OCI-LY1 (cell line): ENCODE results near the gene NADK.

Experiments
- EZH2 ChIP-seq: fragments of 200-600 bp; sonication (generic), shearing (Covaris generic); IDR thresholded peaks from 2 replicates; pipeline ENCODE4 v1.8.0; 2017; ENCODE audit warnings: borderline replicate concordance, mixed run types, mild to moderate bottlenecking, antibody characterized with exemption, low read length, moderate library complexity, mixed read lengths
- TF ChIP-seq, protein P1 (sequence below): fragments of 200-600 bp; sonication (generic), shearing (Covaris generic); IDR thresholded peaks from 2 replicates; pipeline ENCODE4 v1.5.1; 2017; ENCODE audit warnings: mild to moderate bottlenecking, antibody characterized with exemption, low read length, moderate library complexity, mixed read lengths

DNA sequence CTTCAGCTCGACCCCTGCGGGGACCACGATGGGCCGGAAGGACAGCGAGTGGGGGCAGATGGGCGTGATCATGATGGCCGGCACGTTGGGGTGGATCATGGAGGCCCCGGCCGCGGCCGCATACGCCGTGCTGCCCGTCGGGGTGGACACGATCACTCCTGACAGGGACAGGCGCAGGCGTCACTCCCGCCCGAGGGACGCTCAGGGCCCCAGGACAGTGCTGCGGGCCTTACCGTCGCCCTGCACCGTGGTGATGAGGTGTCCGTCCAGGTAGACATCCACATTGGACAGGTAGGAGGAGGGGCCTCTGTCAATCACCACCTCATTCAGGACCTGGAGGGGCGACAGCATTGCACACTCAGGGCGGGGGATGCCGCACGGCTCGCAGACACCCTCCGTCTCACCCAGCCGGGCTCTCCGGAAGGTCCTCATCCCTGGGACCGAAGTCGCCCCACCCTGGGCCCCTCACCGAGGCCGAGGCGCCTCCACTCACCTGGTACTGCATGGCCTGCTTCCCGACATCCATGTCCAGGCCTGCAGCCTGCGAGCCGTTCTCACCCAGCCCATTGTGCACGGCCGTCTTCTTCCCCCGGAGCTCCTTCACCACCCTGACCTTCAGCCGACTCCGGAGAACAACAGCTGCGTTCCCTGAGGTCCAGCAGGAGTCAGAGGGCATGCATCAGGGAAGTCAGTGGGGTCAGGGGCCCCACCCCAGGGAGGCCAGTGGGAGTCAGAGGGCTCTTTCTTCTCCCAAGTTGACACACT is 24.0 kb downstream of the NADK start:
- TF ChIP-seq, protein P1, sequence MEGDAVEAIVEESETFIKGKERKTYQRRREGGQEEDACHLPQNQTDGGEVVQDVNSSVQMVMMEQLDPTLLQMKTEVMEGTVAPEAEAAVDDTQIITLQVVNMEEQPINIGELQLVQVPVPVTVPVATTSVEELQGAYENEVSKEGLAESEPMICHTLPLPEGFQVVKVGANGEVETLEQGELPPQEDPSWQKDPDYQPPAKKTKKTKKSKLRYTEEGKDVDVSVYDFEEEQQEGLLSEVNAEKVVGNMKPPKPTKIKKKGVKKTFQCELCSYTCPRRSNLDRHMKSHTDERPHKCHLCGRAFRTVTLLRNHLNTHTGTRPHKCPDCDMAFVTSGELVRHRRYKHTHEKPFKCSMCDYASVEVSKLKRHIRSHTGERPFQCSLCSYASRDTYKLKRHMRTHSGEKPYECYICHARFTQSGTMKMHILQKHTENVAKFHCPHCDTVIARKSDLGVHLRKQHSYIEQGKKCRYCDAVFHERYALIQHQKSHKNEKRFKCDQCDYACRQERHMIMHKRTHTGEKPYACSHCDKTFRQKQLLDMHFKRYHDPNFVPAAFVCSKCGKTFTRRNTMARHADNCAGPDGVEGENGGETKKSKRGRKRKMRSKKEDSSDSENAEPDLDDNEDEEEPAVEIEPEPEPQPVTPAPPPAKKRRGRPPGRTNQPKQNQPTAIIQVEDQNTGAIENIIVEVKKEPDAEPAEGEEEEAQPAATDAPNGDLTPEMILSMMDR, result no peak
- no peak for TF ChIP-seq EZH2
